ENCODE data around the gene CAP2.

- no peak for TF ChIP-seq CTCF (IDR thresholded peaks at IDR 0.05)
- no peak for TF ChIP-seq POLR2A (IDR thresholded peaks at IDR 0.05)
These were observed 113.6 kb downstream of the CAP2 start for GRCh38 chr6:17506962-17507361.

Data from thyroid gland (tissue), 4 donors.